Fibroblast of villous mesenchyme (primary cell): ENCODE data around the gene DMAC2. TPM values are rescaled to one million over a fixed set of nuclear protein-coding genes. Genes with fewer than 3 reads are reported as not detected.
A peak's percentile ranks its signal among the peaks of the same experiment; 100 is the strongest.
"Not testable (repeated sequence)": the region's sequence is repeated elsewhere in the genome, so short reads cannot be mapped to it uniquely, and the experiment has no call there.

Source experiments
- DNase-seq: peaks from one replicate; pipeline ENCODE4 v3.0.0-alpha.2; 2010; ENCODE audit warnings: low read depth
- H3K4me3 ChIP-seq: 2 replicates; pipeline ENCODE4 v1.5.1; 2011; ENCODE audit warnings: low read depth, mild to moderate bottlenecking, low read length
- CTCF ChIP-seq: IDR thresholded peaks from 2 replicates; pipeline ENCODE4 v1.5.1; 2012; ENCODE audit warnings: low read depth, mild to moderate bottlenecking, low read length; ENCODE audit not compliant: insufficient read depth
- total RNA-seq: library from RNA; depleted of rRNA; stranded (reverse); fragments of >200 nt; gene quantifications from 2 replicates; pipeline ENCODE4 v1.2.3, GENCODE V29; 2012

DMAC2 gene
- total RNA-seq, 1 donor = 43.2 TPM

GRCh38 chr19:41411968-41412265 is 27.8 kb downstream of the DMAC2 start:
- TF ChIP-seq CTCF = no peak
- no peak overlapping the region for H3K4me3 ChIP-seq
- no peak for DNase-seq

- no peak for DNase-seq
- no peak for TF ChIP-seq CTCF
- no peak overlapping the region for H3K4me3 ChIP-seq
These were observed 28.4 kb downstream of the DMAC2 start for GRCh38 chr19:41411100-41411967.

GRCh38 chr19:41410336-41411054 is 29.2 kb downstream of the DMAC2 start:
- DNase-seq = no peak
- H3K4me3 ChIP-seq = no peak overlapping the region
- TF ChIP-seq CTCF = no peak

GRCh38 chr19:41409288-41409687 is 30.4 kb downstream of the DMAC2 start:
- peak; percentile 50 for DNase-seq
- no peak overlapping the region for H3K4me3 ChIP-seq
- no peak for TF ChIP-seq CTCF

- H3K4me3 ChIP-seq, DNase-seq: not testable (repeated sequence)
These were observed 30.9 kb downstream of the DMAC2 start for GRCh38 chr19:41408846-41409245.

- no peak for TF ChIP-seq CTCF
- H3K4me3 ChIP-seq = no peak overlapping the region
- DNase-seq = no peak
These were observed 31.5 kb downstream of the DMAC2 start for GRCh38 chr19:41408256-41408655.

GRCh38 chr19:41407271-41407670 is 32.4 kb downstream of the DMAC2 start:
- TF ChIP-seq CTCF = no peak
- peak; percentile 23 for DNase-seq
- H3K4me3 ChIP-seq = no peak overlapping the region
